Choroid plexus epithelial cell (primary cell): ENCODE measurements around the gene INPP4A.

ENCODE experiments used
- DNase-seq: peaks from one replicate; pipeline ENCODE4 v3.0.0-alpha.2; 2010; ENCODE audit warnings: low read depth
- H3K4me3 ChIP-seq: 2 replicates; pipeline ENCODE4 v1.5.1; 2011; ENCODE audit warnings: low read depth, mild to moderate bottlenecking, control low read depth, low read length, moderate library complexity
- CTCF ChIP-seq: conservative IDR thresholded peaks from 2 replicates; pipeline ENCODE4 v1.5.1; 2011; ENCODE audit warnings: low read depth, mild to moderate bottlenecking, control low read depth, inconsistent platforms, low read length, moderate library complexity

Gene INPP4A

GRCh38 chr2:98460573-98461497 is 16.2 kb downstream of the INPP4A start:
- no peak for DNase-seq
- H3K4me3 ChIP-seq = no peak overlapping the region
- TF ChIP-seq CTCF = no peak

- TF ChIP-seq CTCF = no peak
- H3K4me3 ChIP-seq = no peak overlapping the region
- DNase-seq = no peak
These were observed 16.9 kb downstream of the INPP4A start for GRCh38 chr2:98461498-98462049.

- no peak for TF ChIP-seq CTCF
- no peak for DNase-seq
- no peak overlapping the region for H3K4me3 ChIP-seq
These were observed 18.4 kb downstream of the INPP4A start for GRCh38 chr2:98463081-98463481.

- DNase-seq = no peak
- no peak for TF ChIP-seq CTCF
- H3K4me3 ChIP-seq = no peak overlapping the region
These were observed 18.9 kb downstream of the INPP4A start for GRCh38 chr2:98463551-98463971.

GRCh38 chr2:98463988-98464771 is 19.5 kb downstream of the INPP4A start:
- DNase-seq = no peak
- H3K4me3 ChIP-seq = no peak overlapping the region
- no peak for TF ChIP-seq CTCF

- TF ChIP-seq CTCF = no peak
- no peak overlapping the region for H3K4me3 ChIP-seq
- DNase-seq = no peak
These were observed 20.2 kb downstream of the INPP4A start for GRCh38 chr2:98464772-98465310.
